HepG2 (cell line): ENCODE results near the gene SLC25A33. TPM values are rescaled to one million over a fixed set of nuclear protein-coding genes. Genes with fewer than 3 reads are reported as not detected.

ENCODE experiments used
- AGO1 ChIP-seq: fragments of 200-400 bp; formaldehyde crosslinking; IDR thresholded peaks from 2 replicates; pipeline ENCODE4 v1.6.1; 2017; ENCODE audit warnings: mild to moderate bottlenecking, low read depth, low read length, moderate library complexity; ENCODE audit not compliant: poor library complexity, severe bottlenecking
- ARID3A ChIP-seq: IDR thresholded peaks from 2 replicates; pipeline ENCODE4 v1.6.1; 2012; ENCODE audit warnings: low read depth, low read length, improper control_type of control experiment
- ATF4 ChIP-seq, 2 experiments: fragments of 450-650 bp in 1 of 2; sonication (generic) in 1 of 2; formaldehyde crosslinking; IDR thresholded peaks; 2 replicates each; pipeline versions ENCODE4 v1.5.0 to v1.8.0; 2020 to 2022; ENCODE audit warnings: mild to moderate bottlenecking in 1 of 2, missing genetic modification reagents in 1 of 2
- BHLHE40 ChIP-seq: IDR thresholded peaks from 2 replicates; pipeline ENCODE4 v1.6.1; 2011; ENCODE audit warnings: low read length, improper control_type of control experiment
- CEBPG ChIP-seq: IDR thresholded peaks from 2 replicates; pipeline ENCODE4 v1.6.1; 2016
- EHMT2 ChIP-seq: fragments of 200-600 bp; sonication (generic); IDR thresholded peaks from 2 replicates; pipeline ENCODE4 v1.7.0; 2017; ENCODE audit warnings: antibody characterized with exemption, low read depth, low read length, borderline replicate concordance
- FIP1L1 ChIP-seq: fragments of 200-400 bp; formaldehyde crosslinking; IDR thresholded peaks from 2 replicates; pipeline ENCODE4 v1.6.1; 2018; ENCODE audit warnings: low read depth, mild to moderate bottlenecking, low read length, moderate library complexity, borderline replicate concordance; ENCODE audit not compliant: insufficient read depth
- FUBP1 ChIP-seq: sonication (generic); formaldehyde crosslinking; IDR thresholded peaks from 2 replicates; pipeline ENCODE4 v1.5.1; 2020; ENCODE audit warnings: missing genetic modification reagents, mild to moderate bottlenecking, borderline replicate concordance
- IRF9 ChIP-seq: sonication (generic); formaldehyde crosslinking; IDR thresholded peaks from 2 replicates; pipeline ENCODE4 v1.8.0; 2022; ENCODE audit warnings: missing genetic modification reagents, mild to moderate bottlenecking, borderline replicate concordance
- JUNB ChIP-seq: sonication (generic); formaldehyde crosslinking; IDR thresholded peaks from 2 replicates; pipeline ENCODE4 v1.8.0; 2022; ENCODE audit warnings: missing genetic modification reagents, mild to moderate bottlenecking, borderline replicate concordance
- NR2F2 ChIP-seq: IDR thresholded peaks from 2 replicates; pipeline ENCODE4 v1.6.1; 2012; ENCODE audit warnings: low read depth, inconsistent platforms, borderline replicate concordance
- SRSF1 ChIP-seq: fragments of 200-400 bp; formaldehyde crosslinking; optimal IDR thresholded peaks from 2 replicates; pipeline ENCODE3; 2017; ENCODE audit warnings: mild to moderate bottlenecking, low read depth, low read length, moderate library complexity
- YEATS2 ChIP-seq: sonication (generic); formaldehyde crosslinking; IDR thresholded peaks from 2 replicates; pipeline ENCODE4 v1.4.0; 2020; ENCODE audit warnings: missing genetic modification reagents, borderline replicate concordance
- ZFP36L2 ChIP-seq: sonication (generic); formaldehyde crosslinking; IDR thresholded peaks from 2 replicates; pipeline ENCODE4 v1.4.0; 2020; ENCODE audit warnings: missing genetic modification reagents
- ZKSCAN1 ChIP-seq: fragments of 150-350 bp; IDR thresholded peaks from 2 replicates; pipeline ENCODE4 v1.6.1; 2014; ENCODE audit warnings: low read length
- ZNF230 ChIP-seq: sonication (generic); formaldehyde crosslinking; IDR thresholded peaks from 2 replicates; pipeline ENCODE4 v1.4.0; 2020; ENCODE audit warnings: mild to moderate bottlenecking, missing genetic modification reagents
- ZNF543 ChIP-seq: sonication (generic); formaldehyde crosslinking; IDR thresholded peaks from 2 replicates; pipeline ENCODE4 v1.4.0; 2020; ENCODE audit warnings: mild to moderate bottlenecking, missing genetic modification reagents
- polyA plus RNA-seq, 8 experiments: library from polyadenylated mRNA; depleted of rRNA in 3 of 8; stranded (reverse) in 7 of 8; unstranded in 1 of 8; fragments of >200 nt; fragmentation: Illumina TruSeq in 4 of 8; extraction: Trizol in 4 of 8; gene quantifications; 2 replicates each; pipeline versions ENCODE4 v1.2.1 to v1.2.3, GENCODE V29; 2011 to 2016; ENCODE audit warnings: low read depth in 4 of 8, missing spikeins in 1 of 8, mixed read lengths in 1 of 8; ENCODE audit not compliant: insufficient read depth in 1 of 8
- total RNA-seq, 5 experiments: library from RNA; depleted of rRNA; stranded (reverse); fragments of >200 nt; fragmentation: Illumina TruSeq; extraction: Trizol; gene quantifications; 2 replicates each; pipeline ENCODE4 v1.2.3, GENCODE V29; 2016; ENCODE audit warnings: low read depth in 1 of 5

SLC25A33 gene
- total and polyA plus RNA-seq, 2 of the 13 experiments (the other 11 are each of a cell fraction or from before 2014, with no cell fraction given): 15.4 to 50.3 TPM

- TF ChIP-seq FIP1L1: no peak
- 0 out of 2 replicates have a peak, but pooled peaks have one; percentile 25 for TF ChIP-seq ARID3A
- TF ChIP-seq ZKSCAN1: no peak
- peak; percentile 24; the same call in 1 of the 2 replicates for TF ChIP-seq YEATS2
- no peak for TF ChIP-seq ZNF230 (CRISPR knock-in tag)
- no peak for TF ChIP-seq ZFP36L2 (CRISPR knock-in tag)
- TF ChIP-seq CEBPG: peak; percentile 40; the same call in 1 of the 2 replicates
- TF ChIP-seq NR2F2: 0 out of 2 replicates have a peak, but pooled peaks have one; percentile 27
- TF ChIP-seq FUBP1 (CRISPR knock-in tag): peak; percentile 51; the same call in 1 of the 2 replicates
- TF ChIP-seq ZNF543: no peak
- peak; percentile 96 for TF ChIP-seq BHLHE40
- TF ChIP-seq ATF4 (CRISPR knock-in tag; IDR thresholded peaks at IDR 0.05): no peak
- no peak for TF ChIP-seq SRSF1
- no peak for TF ChIP-seq JUNB
- TF ChIP-seq EHMT2: no peak
- TF ChIP-seq AGO1: no peak
- 0 out of 2 replicates have a peak, but pooled peaks have one; percentile 19 for TF ChIP-seq IRF9 (CRISPR knock-in tag)
Observed at GRCh38 chr1:9500756-9501754, 38.2 kb upstream of the SLC25A33 start (continued).
